ENCODE measurements around the gene ASPG. TPM values are rescaled to one million over a fixed set of nuclear protein-coding genes. Genes with fewer than 3 reads are reported as not detected.
"Not testable (repeated sequence)": the region's sequence is repeated elsewhere in the genome, so short reads cannot be mapped to it uniquely, and the experiment has no call there.

The ASPG gene
- total RNA-seq, 1 donor from 2014 or later: not detected

DNA sequence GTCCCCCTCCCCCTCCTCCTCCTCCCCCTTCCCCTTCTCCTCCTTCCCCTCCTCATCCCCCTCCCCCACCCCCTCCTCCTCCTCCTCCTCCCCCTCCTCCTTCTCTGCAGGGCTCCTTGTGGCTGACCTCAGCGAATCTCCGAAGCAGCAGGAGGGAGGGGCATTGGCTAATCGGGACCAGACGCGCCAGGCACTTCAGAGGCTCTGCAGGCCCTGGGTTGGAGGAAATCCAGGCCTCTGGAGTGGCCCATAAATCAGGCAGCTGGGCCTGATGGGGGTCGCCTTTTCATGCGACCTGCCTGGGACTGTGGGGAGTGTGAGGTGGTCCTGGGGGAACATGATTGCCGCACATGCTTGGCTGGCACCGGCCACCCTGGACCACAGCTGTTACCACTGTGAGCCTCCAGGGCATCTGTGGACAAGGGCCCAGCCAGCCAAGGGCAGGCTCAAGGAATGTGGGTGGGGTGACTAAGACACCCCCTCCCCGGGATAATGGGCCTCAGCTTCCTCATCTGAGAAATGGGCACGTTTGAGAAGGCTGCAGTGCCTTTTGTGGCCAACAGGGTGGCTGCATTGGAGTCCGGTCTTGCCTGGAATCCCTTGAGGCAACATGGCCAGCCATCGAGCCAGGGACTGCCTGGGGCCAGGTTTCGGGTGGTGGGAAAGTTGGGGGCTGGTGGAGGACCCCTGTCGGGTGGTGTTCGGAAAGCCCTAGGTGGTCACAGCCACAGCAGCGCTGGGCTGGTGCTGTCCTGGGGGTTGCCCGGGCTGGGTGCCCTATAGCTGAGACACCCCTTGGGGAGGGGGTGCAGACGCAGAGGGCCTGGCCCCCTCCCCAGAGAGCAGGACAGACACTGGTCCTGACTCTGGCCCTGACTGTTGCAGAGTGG, 64.9 kb downstream of the ASPG start:
- Histone ChIP-seq H3K27me3 (ENCODE audit: control insufficient read depth, insufficient read depth, low read length) (no peaks in the 10 kb centered on the region), H3K36me3 (ENCODE audit: control insufficient read depth, insufficient read depth, low read length) (no peaks in the 10 kb centered on the region), H3K4me3 (ENCODE audit: low read depth, low read length) (no peak overlapping the region)
- DNase-seq (ENCODE audit: low read depth): no peak
- TF ChIP-seq, protein P1, sequence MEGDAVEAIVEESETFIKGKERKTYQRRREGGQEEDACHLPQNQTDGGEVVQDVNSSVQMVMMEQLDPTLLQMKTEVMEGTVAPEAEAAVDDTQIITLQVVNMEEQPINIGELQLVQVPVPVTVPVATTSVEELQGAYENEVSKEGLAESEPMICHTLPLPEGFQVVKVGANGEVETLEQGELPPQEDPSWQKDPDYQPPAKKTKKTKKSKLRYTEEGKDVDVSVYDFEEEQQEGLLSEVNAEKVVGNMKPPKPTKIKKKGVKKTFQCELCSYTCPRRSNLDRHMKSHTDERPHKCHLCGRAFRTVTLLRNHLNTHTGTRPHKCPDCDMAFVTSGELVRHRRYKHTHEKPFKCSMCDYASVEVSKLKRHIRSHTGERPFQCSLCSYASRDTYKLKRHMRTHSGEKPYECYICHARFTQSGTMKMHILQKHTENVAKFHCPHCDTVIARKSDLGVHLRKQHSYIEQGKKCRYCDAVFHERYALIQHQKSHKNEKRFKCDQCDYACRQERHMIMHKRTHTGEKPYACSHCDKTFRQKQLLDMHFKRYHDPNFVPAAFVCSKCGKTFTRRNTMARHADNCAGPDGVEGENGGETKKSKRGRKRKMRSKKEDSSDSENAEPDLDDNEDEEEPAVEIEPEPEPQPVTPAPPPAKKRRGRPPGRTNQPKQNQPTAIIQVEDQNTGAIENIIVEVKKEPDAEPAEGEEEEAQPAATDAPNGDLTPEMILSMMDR (IDR thresholded peaks at IDR 0.05; ENCODE audit: insufficient read depth, low read length, poor library complexity, severe bottlenecking): peak; percentile 5

DNA sequence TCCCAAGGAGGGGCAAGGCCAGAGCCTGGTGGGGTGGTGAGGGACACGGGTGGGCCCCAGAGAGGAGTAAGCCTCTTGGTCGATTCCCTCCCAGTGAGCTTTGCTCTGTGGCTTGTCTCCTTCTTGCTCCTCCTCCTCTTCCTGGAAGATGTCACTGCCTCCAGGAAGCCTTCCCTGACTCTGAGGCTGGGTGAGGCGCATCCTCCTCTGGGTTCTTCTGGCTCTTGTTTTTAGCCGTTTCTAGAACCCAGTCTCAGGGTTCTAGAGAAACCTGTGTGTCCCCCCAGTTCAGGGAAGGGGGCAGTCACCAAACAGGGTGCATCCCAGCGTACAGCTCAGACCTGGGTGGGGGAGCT, 65.5 kb downstream of the ASPG start:
- TF ChIP-seq, protein P1 (IDR thresholded peaks at IDR 0.05; ENCODE audit: insufficient read depth, low read length, poor library complexity, severe bottlenecking): no peak
- H3K27me3 ChIP-seq (ENCODE audit: control insufficient read depth, insufficient read depth, low read length): no peaks in the 10 kb centered on the region
- H3K36me3 ChIP-seq (ENCODE audit: control insufficient read depth, insufficient read depth, low read length): no peaks in the 10 kb centered on the region
- DNase-seq (ENCODE audit: low read depth): no peak
- no peak overlapping the region for H3K4me3 ChIP-seq (ENCODE audit: low read depth, low read length)

DNA sequence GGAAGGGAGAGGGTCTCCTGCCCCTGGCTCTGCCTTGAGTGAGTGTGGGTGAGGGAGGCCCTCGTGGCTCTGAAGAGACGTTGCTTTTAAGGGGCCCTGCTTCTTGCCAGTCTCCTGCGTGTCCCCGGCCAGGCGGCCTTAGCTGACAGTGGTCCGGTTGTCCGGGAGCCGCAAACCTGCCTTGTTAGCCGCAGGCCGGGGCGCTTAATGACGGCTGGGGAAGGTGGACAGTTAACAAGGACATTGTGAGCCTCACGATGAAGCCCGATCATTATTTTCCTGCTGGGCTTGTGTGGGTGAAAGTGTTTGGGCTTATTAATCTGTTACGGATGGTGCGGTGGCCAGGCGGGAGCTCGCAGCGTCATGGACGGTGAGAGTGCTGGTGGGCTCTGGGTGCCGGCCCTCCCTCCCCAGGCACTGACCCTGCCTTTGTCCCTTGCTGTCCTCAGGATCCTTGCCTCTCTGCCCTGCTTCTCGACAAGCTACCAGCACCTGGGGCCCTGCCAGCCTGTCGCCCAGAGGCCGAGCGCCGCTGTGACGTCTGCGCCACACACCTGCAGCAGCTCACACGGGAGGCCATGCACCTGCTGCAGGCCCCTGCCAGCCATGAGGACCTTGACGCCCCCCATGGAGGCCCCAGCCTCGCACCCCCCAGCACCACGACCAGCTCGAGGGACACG, 66.2 kb downstream of the ASPG start:
- no peak for DNase-seq (ENCODE audit: low read depth)
- Histone ChIP-seq H3K27me3 (ENCODE audit: control insufficient read depth, insufficient read depth, low read length) (no peaks in the 10 kb centered on the region), H3K4me3 (ENCODE audit: low read depth, low read length) (no peak overlapping the region), H3K36me3 (ENCODE audit: control insufficient read depth, insufficient read depth, low read length) (no peaks in the 10 kb centered on the region)
- TF ChIP-seq, protein P1 (IDR thresholded peaks at IDR 0.05; ENCODE audit: insufficient read depth, low read length, poor library complexity, severe bottlenecking): no peak

DNA sequence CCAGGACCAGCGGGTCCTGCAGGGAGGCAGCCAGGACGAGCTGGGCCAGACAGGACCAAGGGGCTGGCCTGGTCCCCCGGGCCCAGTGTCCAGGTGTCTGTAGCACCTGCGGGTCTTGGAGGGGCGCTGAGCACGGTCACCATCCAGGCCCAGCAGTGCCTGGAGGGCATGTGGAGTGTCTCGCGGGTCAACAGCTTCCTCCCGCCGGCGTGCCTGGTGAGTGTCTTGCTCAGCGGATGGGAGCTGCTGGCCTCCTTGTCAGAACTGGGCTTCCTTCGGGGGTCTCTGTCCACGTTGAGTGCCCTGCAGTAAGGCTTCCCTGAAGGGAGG, 66.7 kb downstream of the ASPG start:
- Histone ChIP-seq H3K27me3 (ENCODE audit: control insufficient read depth, insufficient read depth, low read length) (no peaks in the 10 kb centered on the region), H3K36me3 (ENCODE audit: control insufficient read depth, insufficient read depth, low read length) (no peaks in the 10 kb centered on the region), H3K4me3 (ENCODE audit: low read depth, low read length) (no peak overlapping the region)
- TF ChIP-seq, protein P1 (IDR thresholded peaks at IDR 0.05; ENCODE audit: insufficient read depth, low read length, poor library complexity, severe bottlenecking): no peak
- DNase-seq (ENCODE audit: low read depth): no peak

DNA sequence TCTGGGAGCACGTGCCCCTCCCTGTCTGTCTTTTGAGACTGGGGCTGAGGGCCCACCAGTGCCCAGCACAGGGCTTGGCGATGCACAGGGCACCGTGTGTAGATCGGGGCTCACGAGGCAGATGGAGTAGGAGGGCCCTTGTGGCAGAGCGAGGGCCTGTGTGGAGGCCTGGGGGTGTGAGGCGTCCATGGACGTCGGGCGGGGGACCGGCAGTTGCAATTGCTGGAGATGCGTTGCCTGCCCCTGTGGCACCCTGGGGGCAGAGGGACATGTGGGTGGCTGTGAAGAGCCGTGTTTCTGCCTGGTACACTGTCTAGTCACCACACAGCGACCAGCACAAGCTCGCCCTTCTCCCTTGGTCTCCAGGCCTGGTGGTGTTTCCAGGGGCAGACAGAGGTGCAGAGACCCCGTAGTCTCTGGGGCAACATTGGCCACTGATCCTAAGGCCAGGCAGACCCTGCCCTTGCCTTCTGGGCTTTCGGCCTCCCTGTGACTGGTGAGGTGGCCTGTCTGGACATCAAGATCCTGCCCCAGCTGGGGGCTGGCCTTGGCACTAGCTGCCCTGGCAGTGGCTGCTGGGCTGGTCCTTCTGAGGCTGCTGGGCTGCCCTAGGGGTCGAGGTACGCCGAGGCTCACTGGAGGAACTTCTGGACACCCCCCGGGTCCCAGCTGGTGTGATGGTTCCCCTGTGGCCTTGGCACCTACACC, 67.3 kb downstream of the ASPG start:
- DNase-seq (ENCODE audit: low read depth): no peak
- Histone ChIP-seq H3K36me3 (ENCODE audit: control insufficient read depth, insufficient read depth, low read length) (no peaks in the 10 kb centered on the region), H3K27me3 (ENCODE audit: control insufficient read depth, insufficient read depth, low read length) (no peaks in the 10 kb centered on the region), H3K4me3 (ENCODE audit: low read depth, low read length) (no peak overlapping the region)
- TF ChIP-seq, protein P1 (IDR thresholded peaks at IDR 0.05; ENCODE audit: insufficient read depth, low read length, poor library complexity, severe bottlenecking): no peak

DNA sequence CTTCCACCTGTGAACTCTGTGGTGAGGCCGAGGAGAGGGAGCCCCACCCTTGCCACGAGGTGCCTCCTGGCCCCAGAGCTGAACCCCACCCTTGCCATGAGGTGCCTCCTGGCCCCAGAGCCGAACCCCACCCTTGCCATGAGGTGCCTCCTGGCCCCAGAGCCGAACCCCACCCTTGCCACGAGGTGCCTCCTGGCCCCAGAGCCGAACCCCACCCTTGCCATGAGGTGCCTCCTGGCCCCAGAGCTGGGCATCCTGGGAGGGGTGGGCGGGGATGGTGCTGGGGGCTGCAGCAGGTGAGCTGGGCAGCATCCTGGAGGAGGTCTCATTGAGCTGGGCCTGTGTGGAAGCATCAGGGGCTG, 67.9 kb downstream of the ASPG start:
- not testable (repeated sequence) for DNase-seq (ENCODE audit: low read depth); H3K27me3 ChIP-seq (ENCODE audit: control insufficient read depth, insufficient read depth, low read length); H3K36me3 ChIP-seq (ENCODE audit: control insufficient read depth, insufficient read depth, low read length); H3K4me3 ChIP-seq (ENCODE audit: low read depth, low read length)
